Left ventricle myocardium inferior (tissue), 1 donor: ENCODE data around the gene PEX1. TPM values are rescaled to one million over a fixed set of nuclear protein-coding genes. Genes with fewer than 3 reads are reported as not detected.

Experiments used
- DNase-seq: peaks from one replicate; pipeline ENCODE4 v3.0.0-alpha.2; 2020
- H3K27ac ChIP-seq: fragments of 200-600 bp; replicated peaks from 2 replicates; pipeline ENCODE4 v1.8.0; 2021
- H3K27me3 ChIP-seq: fragments of 200-600 bp; 2 replicates; pipeline ENCODE4 v1.8.0; 2021; ENCODE audit warnings: low read depth
- H3K36me3 ChIP-seq: fragments of 200-600 bp; 2 replicates; pipeline ENCODE4 v1.8.0; 2021
- H3K4me1 ChIP-seq: fragments of 200-600 bp; 2 replicates; pipeline ENCODE4 v1.8.0; 2021
- H3K4me3 ChIP-seq: fragments of 200-600 bp; 2 replicates; pipeline ENCODE4 v1.8.0; 2021; ENCODE audit warnings: mild to moderate bottlenecking, moderate library complexity
- H3K9me3 ChIP-seq: fragments of 200-600 bp; replicated peaks from 2 replicates; pipeline ENCODE4 v1.8.0; 2021
- intact Hi-C: fragments of 100-400 bp; cut with micrococcal nuclease; formaldehyde crosslinking; loops from one replicate; pipeline ENCODE4 v1.11.0; 2022
- total RNA-seq: library from RNA; stranded (reverse); fragmentation: NEBNext Ultra II Directional; extraction: Animal tissue kit (Norgen Biotek cat#: 25700); gene quantifications from one replicate; pipeline ENCODE4 v1.2.1, GENCODE V29; 2021
- TF ChIP-seq, protein P1 (sequence below): fragments of 200-600 bp; IDR thresholded peaks from 2 replicates; pipeline ENCODE4 v1.8.0; 2021; ENCODE audit warnings: antibody characterized with exemption, mild to moderate bottlenecking, borderline replicate concordance
- donor health status: DM: no; HTN: yes; CAD: no; lungs with severe emphysema.

PEX1 gene
- total RNA-seq, 1 donor from 2014 or later: 13.8 TPM

DNA sequence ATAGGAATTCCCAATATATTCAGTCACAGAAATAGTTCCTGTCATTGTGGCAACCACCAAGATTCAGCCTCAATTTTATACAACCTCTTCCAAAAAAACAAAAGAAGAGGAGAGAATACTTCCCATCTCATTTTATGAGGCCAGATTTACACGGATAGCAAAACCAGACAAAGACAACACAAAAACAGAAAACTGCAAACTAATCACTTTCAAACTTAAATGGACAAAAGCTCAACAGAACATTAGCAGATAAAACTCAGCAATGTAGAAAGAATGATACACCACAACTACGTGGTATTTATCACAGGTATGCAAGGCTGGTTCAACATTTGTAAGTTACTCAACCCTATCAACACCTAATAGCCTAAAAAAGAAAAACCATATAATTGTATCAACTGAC lies 22.0 kb downstream of the PEX1 start:
- intact Hi-C loops: no loop called here
- TF ChIP-seq, protein P1, sequence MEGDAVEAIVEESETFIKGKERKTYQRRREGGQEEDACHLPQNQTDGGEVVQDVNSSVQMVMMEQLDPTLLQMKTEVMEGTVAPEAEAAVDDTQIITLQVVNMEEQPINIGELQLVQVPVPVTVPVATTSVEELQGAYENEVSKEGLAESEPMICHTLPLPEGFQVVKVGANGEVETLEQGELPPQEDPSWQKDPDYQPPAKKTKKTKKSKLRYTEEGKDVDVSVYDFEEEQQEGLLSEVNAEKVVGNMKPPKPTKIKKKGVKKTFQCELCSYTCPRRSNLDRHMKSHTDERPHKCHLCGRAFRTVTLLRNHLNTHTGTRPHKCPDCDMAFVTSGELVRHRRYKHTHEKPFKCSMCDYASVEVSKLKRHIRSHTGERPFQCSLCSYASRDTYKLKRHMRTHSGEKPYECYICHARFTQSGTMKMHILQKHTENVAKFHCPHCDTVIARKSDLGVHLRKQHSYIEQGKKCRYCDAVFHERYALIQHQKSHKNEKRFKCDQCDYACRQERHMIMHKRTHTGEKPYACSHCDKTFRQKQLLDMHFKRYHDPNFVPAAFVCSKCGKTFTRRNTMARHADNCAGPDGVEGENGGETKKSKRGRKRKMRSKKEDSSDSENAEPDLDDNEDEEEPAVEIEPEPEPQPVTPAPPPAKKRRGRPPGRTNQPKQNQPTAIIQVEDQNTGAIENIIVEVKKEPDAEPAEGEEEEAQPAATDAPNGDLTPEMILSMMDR: no peak
- no peak for DNase-seq
- H3K9me3 ChIP-seq: no peaks in the 10 kb centered on the region
- H3K4me3 ChIP-seq: no peak overlapping the region
- H3K36me3 ChIP-seq: peaks cover 93% of the 10 kb centered on the region
- H3K4me1 ChIP-seq: peaks cover 5% of the 10 kb centered on the region
- no peaks in the 10 kb centered on the region for H3K27me3 ChIP-seq
- no peak overlapping the region for H3K27ac ChIP-seq

DNA sequence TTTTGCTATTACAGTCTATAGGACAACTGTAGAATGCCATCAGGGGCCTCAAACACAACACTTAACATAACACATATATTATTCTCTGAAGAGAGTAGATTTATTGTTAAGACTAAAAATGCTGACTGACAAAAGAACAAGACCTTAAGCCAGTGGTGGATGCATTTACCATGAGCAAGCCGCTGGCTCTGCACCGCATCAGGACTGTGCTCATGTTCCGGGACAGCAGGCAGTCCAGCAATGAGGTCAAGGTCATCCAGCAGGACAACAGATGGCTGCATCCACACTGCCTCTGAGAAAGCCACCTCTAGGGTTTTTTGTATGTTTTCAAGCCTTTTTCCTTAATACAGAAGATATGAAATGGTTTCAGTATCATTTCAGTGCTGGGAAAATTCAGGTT lies 23.8 kb downstream of the PEX1 start:
- DNase-seq: no peak
- peaks cover 95% of the 10 kb centered on the region for H3K36me3 ChIP-seq
- TF ChIP-seq, protein P1: no peak

DNA sequence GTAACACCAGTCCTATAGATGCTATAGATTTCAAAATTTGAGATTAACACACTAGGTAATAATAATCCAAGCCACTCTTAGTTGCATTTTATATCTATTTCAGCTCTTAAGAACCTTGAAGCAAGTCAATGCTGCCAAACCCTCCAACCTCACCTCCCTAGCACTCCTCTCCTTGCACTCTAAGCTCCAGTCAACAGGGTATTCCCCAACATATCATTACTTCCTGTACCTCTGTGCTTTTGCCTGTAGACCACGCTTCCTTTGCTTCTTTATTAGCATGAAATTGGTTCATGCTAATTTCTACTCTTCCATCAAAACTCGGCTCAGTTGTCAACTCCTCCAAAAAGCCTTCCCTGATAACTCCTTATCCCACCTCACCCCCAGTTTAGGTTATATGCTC lies 24.6 kb downstream of the PEX1 start:
- peaks cover 5% of the 10 kb centered on the region for H3K4me1 ChIP-seq
- intact Hi-C loops: no loop called here
- no peak for DNase-seq
- TF ChIP-seq, protein P1: no peak
- no peak overlapping the region for H3K27ac ChIP-seq
- H3K36me3 ChIP-seq: peaks cover 95% of the 10 kb centered on the region
- no peak overlapping the region for H3K4me3 ChIP-seq
- H3K9me3 ChIP-seq: no peaks in the 10 kb centered on the region
- no peaks in the 10 kb centered on the region for H3K27me3 ChIP-seq

More for the DNA sequence above, 23.8 kb downstream of the PEX1 start:
- H3K27me3 ChIP-seq: no peaks in the 10 kb centered on the region
- no peak overlapping the region for H3K27ac ChIP-seq
- peaks cover 5% of the 10 kb centered on the region for H3K4me1 ChIP-seq
- intact Hi-C loops: no loop called here
- no peaks in the 10 kb centered on the region for H3K9me3 ChIP-seq
- H3K4me3 ChIP-seq: no peak overlapping the region

DNA sequence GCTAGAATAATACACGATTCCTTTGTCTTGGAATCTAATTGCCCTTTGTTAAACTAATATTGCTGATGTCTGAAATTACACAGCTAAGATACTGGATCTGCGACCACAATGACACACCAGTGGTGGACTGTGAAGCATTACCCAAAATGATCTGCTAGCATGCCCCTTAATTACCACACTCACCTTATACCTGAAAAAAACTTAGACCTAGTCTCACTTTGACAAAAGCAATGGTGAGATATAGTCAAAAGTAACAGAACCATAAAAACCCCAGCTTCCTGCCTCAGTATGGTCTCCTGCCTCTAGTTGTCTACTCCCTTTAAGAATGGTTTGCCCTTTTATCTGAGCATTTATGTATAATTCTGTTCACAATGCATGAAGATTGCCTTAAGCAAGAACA lies 29.8 kb downstream of the PEX1 start:
- Histone ChIP-seq H3K4me1 (no peaks in the 10 kb centered on the region), H3K36me3 (peaks cover 81% of the 10 kb centered on the region), H3K9me3 (no peaks in the 10 kb centered on the region), H3K27ac (no peak overlapping the region), H3K4me3 (no peak overlapping the region), H3K27me3 (no peaks in the 10 kb centered on the region)
- DNase-seq: no peak
- TF ChIP-seq, protein P1: no peak
- intact Hi-C loops: no loop called here

DNA sequence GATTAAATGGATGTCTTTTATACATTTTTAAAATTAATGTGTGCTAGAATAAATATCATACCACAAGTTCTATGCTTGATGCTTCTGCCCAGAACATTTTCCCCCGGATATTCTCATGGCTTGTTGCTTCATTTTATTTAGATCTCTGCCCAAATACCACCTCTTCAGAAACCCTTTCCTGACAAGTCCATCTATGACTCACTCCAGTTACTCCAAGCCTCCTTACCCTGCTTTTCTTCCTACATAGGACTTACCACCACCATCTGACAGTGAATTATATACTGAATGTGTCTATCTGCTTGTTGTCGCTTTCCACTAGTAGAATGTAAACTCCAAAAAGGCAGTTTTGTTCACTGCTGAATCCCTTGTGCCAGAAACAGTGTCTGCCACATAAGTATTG lies 31.4 kb downstream of the PEX1 start:
- Histone ChIP-seq H3K4me1 (no peaks in the 10 kb centered on the region), H3K27me3 (no peaks in the 10 kb centered on the region), H3K36me3 (peaks cover 81% of the 10 kb centered on the region), H3K4me3 (no peak overlapping the region), H3K9me3 (no peaks in the 10 kb centered on the region), H3K27ac (no peak overlapping the region)
- intact Hi-C loops: no loop called here
- TF ChIP-seq, protein P1: no peak
- DNase-seq: no peak

DNA sequence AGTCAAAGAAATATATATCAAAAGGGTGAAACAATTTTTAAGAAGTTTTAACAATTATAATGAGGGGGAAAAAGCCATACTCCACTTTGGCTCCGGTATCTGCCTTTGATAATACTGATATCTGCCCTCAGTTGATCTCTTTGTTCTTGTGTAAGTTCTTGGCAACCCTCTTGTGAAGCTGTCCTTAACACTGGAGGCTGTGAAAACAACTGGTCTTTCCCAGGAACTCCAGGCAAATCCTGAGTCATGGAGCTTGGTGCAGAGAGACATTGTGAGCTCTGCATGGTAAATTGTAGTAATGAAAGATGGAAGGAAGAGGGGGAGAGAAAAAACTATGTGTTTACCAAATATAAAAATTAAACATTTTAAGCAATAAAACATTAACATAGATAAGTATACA lies 38.7 kb downstream of the PEX1 start:
- H3K9me3 ChIP-seq: no peaks in the 10 kb centered on the region
- TF ChIP-seq, protein P1: no peak
- H3K36me3 ChIP-seq: peaks cover 87% of the 10 kb centered on the region
- no peaks in the 10 kb centered on the region for H3K27me3 ChIP-seq
- H3K4me1 ChIP-seq: peaks cover 19% of the 10 kb centered on the region
- no peak for DNase-seq
- H3K27ac ChIP-seq: peak overlapping the region; percentile 3
- no peak overlapping the region for H3K4me3 ChIP-seq
- intact Hi-C loops: no loop called here
